B cell (primary cell): Measurements from ENCODE around the gene USP34.

Experiments
- CTCF ChIP-seq: fragments of 200-600 bp; IDR thresholded peaks from one replicate; pipeline ENCODE4 v1.8.0; 2022; ENCODE audit warnings: antibody characterized with exemption, mild to moderate bottlenecking
- EZH2 ChIP-seq: IDR thresholded peaks from 2 replicates; pipeline ENCODE4 v1.6.1; 2012; ENCODE audit warnings: borderline replicate concordance, low read depth, mild to moderate bottlenecking, moderate library complexity, low read length; ENCODE audit not compliant: insufficient read depth, poor library complexity, severe bottlenecking

- TF ChIP-seq CTCF (no peak), EZH2 (no peak)
Measured at GRCh38 chr2:61138859-61139258, 332.0 kb downstream of the USP34 start.
